Loucy (cell line): Measurements from ENCODE around the gene SCO2.
"Not testable (repeated sequence)": the region's sequence is repeated elsewhere in the genome, so short reads cannot be mapped to it uniquely, and the experiment has no call there.

Experiments used
- H2AFZ ChIP-seq: fragments of 200-600 bp; sonication (generic); 2 replicates; pipeline ENCODE4 v1.6.0; 2016; ENCODE audit warnings: antibody characterized with exemption, mild to moderate bottlenecking, low read length, moderate library complexity
- H3F3A ChIP-seq: fragments of 200-600 bp; 2 replicates; pipeline ENCODE4 v1.6.0; 2016; ENCODE audit warnings: antibody characterized with exemption, low read depth, mild to moderate bottlenecking
- H3K27me3 ChIP-seq: fragments of 200-600 bp; sonication (generic); 2 replicates; pipeline ENCODE4 v1.6.1; 2014; ENCODE audit warnings: low read length, mild to moderate bottlenecking; ENCODE audit not compliant: insufficient read depth, poor library complexity, severe bottlenecking
- H3K36me3 ChIP-seq: fragments of 200-600 bp; sonication (generic); 2 replicates; pipeline ENCODE4 v1.6.1; 2016; ENCODE audit warnings: low read length; ENCODE audit not compliant: insufficient read depth
- H3K4me1 ChIP-seq: fragments of 200-600 bp; sonication (generic); 2 replicates; pipeline ENCODE4 v1.5.1; 2014; ENCODE audit warnings: low read length, mild to moderate bottlenecking; ENCODE audit not compliant: insufficient read depth, poor library complexity, severe bottlenecking
- H3K4me2 ChIP-seq: fragments of 200-600 bp; sonication (generic); 2 replicates; pipeline ENCODE4 v1.6.0; 2014; ENCODE audit warnings: antibody characterized with exemption, low read length, low read depth, mild to moderate bottlenecking; ENCODE audit not compliant: poor library complexity, severe bottlenecking
- H3K4me3 ChIP-seq: fragments of 200-600 bp; sonication (generic); 2 replicates; pipeline ENCODE4 v1.5.1; 2014; ENCODE audit warnings: low read length, mild to moderate bottlenecking, mixed read lengths; ENCODE audit not compliant: poor library complexity, severe bottlenecking
- H3K79me2 ChIP-seq: fragments of 200-600 bp; sonication (generic); 2 replicates; pipeline ENCODE4 v1.6.1; 2014; ENCODE audit warnings: low read length; ENCODE audit not compliant: insufficient read depth
- H3K9ac ChIP-seq: fragments of 200-600 bp; sonication (generic); 2 replicates; pipeline ENCODE4 v1.6.0; 2014; ENCODE audit warnings: mild to moderate bottlenecking, low read depth, low read length, moderate library complexity; ENCODE audit not compliant: poor library complexity, severe bottlenecking
- H3K9me2 ChIP-seq: fragments of 200-600 bp; sonication (generic); replicated peaks from 2 replicates; pipeline ENCODE4 v1.6.1; 2016; ENCODE audit warnings: low read depth, low read length, mixed read lengths
- H3K9me3 ChIP-seq: fragments of 200-600 bp; sonication (generic); 2 replicates; pipeline ENCODE4 v1.6.1; 2014; ENCODE audit warnings: mild to moderate bottlenecking, antibody characterized with exemption, low read length, low read depth; ENCODE audit not compliant: insufficient read depth
- H4K20me1 ChIP-seq: fragments of 200-600 bp; sonication (generic); 2 replicates; pipeline ENCODE4 v1.6.0; 2014; ENCODE audit warnings: antibody characterized with exemption, low read length, mild to moderate bottlenecking; ENCODE audit not compliant: insufficient read depth, poor library complexity, severe bottlenecking
- EZH2phosphoT487 ChIP-seq: fragments of 200-600 bp; IDR thresholded peaks from 2 replicates; pipeline ENCODE4 v1.6.1; 2018; ENCODE audit warnings: antibody characterized with exemption, mild to moderate bottlenecking, moderate library complexity, borderline replicate concordance
- TF ChIP-seq, protein P1 (sequence below): fragments of 200-600 bp; sonication (generic); conservative IDR thresholded peaks from 2 replicates; pipeline ENCODE4 v1.5.1; 2014; ENCODE audit warnings: mild to moderate bottlenecking, antibody characterized with exemption, low read length

SCO2 gene

DNA sequence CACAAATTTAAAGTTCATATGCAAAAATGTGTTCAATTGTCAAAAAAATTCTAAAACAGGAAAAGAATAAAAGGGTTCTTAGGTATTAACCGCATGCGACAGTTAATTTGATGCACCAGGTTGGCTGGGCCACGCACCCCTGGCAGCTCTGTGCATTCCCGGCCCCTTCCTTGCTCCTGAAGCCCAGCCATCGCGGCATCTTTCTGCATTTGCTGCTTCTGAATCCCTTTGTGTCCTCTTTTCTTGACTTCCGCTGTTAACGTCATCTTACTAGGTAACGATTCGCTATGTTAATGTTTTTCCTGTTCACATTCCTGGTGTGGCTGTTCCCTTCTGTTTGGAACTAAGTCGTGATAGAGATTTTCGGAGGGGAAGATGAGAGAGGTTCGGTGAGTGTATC, 12.4 kb upstream of the SCO2 start:
- peaks cover 3% of the 10 kb centered on the region for H3K4me1 ChIP-seq
- no peaks in the 10 kb centered on the region for H3K36me3 ChIP-seq
- no peaks in the 10 kb centered on the region for H4K20me1 ChIP-seq

DNA sequence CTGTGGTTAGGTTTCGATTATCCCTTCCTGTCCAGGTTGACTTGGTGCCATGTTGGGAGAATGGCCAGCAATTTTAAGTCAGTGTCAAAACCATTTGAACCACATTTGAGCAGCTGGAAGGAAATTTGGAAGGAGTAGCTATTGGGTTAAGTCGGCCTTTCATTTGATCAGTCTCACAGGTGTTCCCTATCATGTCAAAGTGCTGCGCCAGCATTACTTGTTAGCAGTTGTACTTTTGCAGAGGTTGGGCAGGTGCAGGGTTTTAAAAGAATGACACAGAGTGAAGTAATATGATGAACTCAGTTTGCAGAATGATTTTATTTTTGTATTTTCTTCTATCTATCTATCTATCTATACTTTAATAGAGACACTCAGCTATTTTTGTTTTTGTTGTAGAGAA, 10.8 kb upstream of the SCO2 start:
- H3K27me3 ChIP-seq: no peaks in the 10 kb centered on the region
- no peak overlapping the region for H3K9ac ChIP-seq
- no peak overlapping the region for H3K4me2 ChIP-seq
- H3K4me3 ChIP-seq: no peak overlapping the region
- TF ChIP-seq, protein P1, sequence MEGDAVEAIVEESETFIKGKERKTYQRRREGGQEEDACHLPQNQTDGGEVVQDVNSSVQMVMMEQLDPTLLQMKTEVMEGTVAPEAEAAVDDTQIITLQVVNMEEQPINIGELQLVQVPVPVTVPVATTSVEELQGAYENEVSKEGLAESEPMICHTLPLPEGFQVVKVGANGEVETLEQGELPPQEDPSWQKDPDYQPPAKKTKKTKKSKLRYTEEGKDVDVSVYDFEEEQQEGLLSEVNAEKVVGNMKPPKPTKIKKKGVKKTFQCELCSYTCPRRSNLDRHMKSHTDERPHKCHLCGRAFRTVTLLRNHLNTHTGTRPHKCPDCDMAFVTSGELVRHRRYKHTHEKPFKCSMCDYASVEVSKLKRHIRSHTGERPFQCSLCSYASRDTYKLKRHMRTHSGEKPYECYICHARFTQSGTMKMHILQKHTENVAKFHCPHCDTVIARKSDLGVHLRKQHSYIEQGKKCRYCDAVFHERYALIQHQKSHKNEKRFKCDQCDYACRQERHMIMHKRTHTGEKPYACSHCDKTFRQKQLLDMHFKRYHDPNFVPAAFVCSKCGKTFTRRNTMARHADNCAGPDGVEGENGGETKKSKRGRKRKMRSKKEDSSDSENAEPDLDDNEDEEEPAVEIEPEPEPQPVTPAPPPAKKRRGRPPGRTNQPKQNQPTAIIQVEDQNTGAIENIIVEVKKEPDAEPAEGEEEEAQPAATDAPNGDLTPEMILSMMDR: no peak
- no peak for TF ChIP-seq EZH2phosphoT487
- H3K4me1 ChIP-seq: peaks cover 3% of the 10 kb centered on the region
- no peaks in the 10 kb centered on the region for H3K9me2 ChIP-seq
- no peaks in the 10 kb centered on the region for H3K79me2 ChIP-seq
- no peaks in the 10 kb centered on the region for H4K20me1 ChIP-seq
- no peaks in the 10 kb centered on the region for H3F3A ChIP-seq
- H3K9me3 ChIP-seq: no peaks in the 10 kb centered on the region
- no peaks in the 10 kb centered on the region for H3K36me3 ChIP-seq
- no peak overlapping the region for H2AFZ ChIP-seq

More for the DNA sequence above, 12.4 kb upstream of the SCO2 start:
- H3K27me3 ChIP-seq: no peaks in the 10 kb centered on the region
- no peak overlapping the region for H3K9ac ChIP-seq
- H3K9me3 ChIP-seq: no peaks in the 10 kb centered on the region
- H2AFZ ChIP-seq: no peak overlapping the region
- no peaks in the 10 kb centered on the region for H3F3A ChIP-seq
- no peak overlapping the region for H3K4me2 ChIP-seq
- H3K9me2 ChIP-seq: no peaks in the 10 kb centered on the region
- H3K79me2 ChIP-seq: no peaks in the 10 kb centered on the region
- H3K4me3 ChIP-seq: no peak overlapping the region
- TF ChIP-seq EZH2phosphoT487: no peak
- TF ChIP-seq, protein P1: no peak

DNA sequence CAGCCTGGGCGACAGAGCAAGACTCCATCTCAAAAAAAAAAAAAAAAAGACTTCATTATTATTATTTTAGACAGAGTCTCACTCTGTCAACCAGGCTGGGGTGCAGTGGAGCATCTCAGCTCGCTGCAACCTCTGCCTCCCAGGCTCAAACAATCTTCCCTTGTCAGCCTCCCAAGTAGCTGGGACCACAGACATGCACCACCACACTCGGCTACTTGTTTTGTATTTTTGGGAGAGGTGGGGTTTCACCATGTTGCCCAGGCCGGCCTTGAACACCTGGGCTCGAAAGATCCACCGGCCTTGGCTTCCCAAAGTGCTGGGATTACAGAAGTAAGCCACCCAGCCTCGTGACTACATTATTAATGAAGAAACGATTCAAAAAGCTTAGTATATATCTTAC, 9.7 kb upstream of the SCO2 start:
- TF ChIP-seq, protein P1: no peak
- no peak for TF ChIP-seq EZH2phosphoT487
- H3K4me1 ChIP-seq: peaks cover 3% of the 10 kb centered on the region
- no peaks in the 10 kb centered on the region for H3K9me3 ChIP-seq
- H3K27me3 ChIP-seq: no peaks in the 10 kb centered on the region
- no peaks in the 10 kb centered on the region for H3K36me3 ChIP-seq
- no peaks in the 10 kb centered on the region for H3K79me2 ChIP-seq
- H2AFZ ChIP-seq: no peak overlapping the region
- no peaks in the 10 kb centered on the region for H3F3A ChIP-seq
- H3K4me2 ChIP-seq: no peak overlapping the region
- H3K4me3 ChIP-seq: no peak overlapping the region
- no peak overlapping the region for H3K9ac ChIP-seq
- H3K9me2 ChIP-seq: no peaks in the 10 kb centered on the region
- H4K20me1 ChIP-seq: no peaks in the 10 kb centered on the region

DNA sequence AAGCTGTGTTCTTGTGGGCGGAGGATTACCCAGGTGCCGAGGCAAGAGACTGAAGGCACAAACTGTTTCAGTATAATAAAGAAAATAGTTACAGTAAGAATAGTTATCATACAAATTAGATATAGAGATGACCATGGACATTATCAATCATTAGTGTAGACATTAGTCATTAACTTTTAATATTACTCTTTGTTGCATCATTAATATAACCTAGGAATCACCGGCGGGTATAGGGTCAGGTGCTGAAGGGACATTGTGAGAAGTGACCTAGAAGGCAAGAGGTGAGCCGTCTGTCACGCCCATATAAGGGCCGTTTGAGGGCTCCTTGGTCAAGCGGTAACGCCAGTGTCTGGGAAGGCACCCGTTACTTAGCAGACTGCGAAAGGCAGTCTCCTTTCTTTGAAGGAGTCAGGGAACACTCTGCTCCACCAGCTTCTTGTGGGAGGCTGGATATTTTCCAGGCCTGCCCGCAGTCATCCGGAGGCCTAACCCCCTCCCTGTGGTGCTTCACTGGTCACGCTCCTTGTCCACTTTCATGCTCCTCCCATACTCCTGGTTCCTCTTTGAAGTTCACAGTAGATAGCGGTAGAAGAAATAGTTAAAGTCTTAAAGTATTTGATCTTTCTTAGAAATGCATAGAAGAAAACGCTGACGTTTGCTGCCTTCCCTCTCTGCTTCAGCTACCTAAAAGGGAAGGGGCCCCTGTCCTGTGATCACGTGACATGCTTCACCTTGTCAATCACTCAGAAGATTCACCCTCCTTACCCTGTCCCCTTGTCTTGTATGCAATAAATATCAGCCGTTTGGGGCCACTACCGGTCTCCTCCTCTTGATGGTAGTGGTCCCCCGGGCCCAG, 8.7 kb upstream of the SCO2 start:
- not testable (repeated sequence) for H3F3A ChIP-seq, H3K27me3 ChIP-seq, H3K9me3 ChIP-seq, H3K4me2 ChIP-seq, H2AFZ ChIP-seq, H3K4me3 ChIP-seq, H3K36me3 ChIP-seq, H3K4me1 ChIP-seq, H3K9ac ChIP-seq, H4K20me1 ChIP-seq, H3K9me2 ChIP-seq, H3K79me2 ChIP-seq
